GM12892 (cell line): ENCODE results near the gene TIGD3.
A peak's percentile ranks its signal among the peaks of the same experiment; 100 is the strongest.

Experiments
- DNase-seq: peaks from one replicate; pipeline ENCODE4 v3.0.0; 2011; ENCODE audit not compliant: insufficient read length
- FAIRE-seq: peaks from 2 replicates; lab custom pipeline; 2011; peaks lifted over from hg19 to GRCh38; lab: Jason Lieb, UNC
- POLR2A ChIP-seq: IDR thresholded peaks from 2 replicates; pipeline ENCODE4 v1.6.1; 2011; ENCODE audit warnings: low read depth, low read length, control low read depth
- POLR2AphosphoS5 ChIP-seq: IDR thresholded peaks from 2 replicates; pipeline ENCODE4 v1.6.1; 2011; ENCODE audit warnings: low read depth, low read length, control low read depth
- TAF1 ChIP-seq: IDR thresholded peaks from 2 replicates; pipeline ENCODE4 v1.6.1; 2011; ENCODE audit warnings: low read depth, mild to moderate bottlenecking, control low read depth, low read length, borderline replicate concordance

The TIGD3 gene

DNA sequence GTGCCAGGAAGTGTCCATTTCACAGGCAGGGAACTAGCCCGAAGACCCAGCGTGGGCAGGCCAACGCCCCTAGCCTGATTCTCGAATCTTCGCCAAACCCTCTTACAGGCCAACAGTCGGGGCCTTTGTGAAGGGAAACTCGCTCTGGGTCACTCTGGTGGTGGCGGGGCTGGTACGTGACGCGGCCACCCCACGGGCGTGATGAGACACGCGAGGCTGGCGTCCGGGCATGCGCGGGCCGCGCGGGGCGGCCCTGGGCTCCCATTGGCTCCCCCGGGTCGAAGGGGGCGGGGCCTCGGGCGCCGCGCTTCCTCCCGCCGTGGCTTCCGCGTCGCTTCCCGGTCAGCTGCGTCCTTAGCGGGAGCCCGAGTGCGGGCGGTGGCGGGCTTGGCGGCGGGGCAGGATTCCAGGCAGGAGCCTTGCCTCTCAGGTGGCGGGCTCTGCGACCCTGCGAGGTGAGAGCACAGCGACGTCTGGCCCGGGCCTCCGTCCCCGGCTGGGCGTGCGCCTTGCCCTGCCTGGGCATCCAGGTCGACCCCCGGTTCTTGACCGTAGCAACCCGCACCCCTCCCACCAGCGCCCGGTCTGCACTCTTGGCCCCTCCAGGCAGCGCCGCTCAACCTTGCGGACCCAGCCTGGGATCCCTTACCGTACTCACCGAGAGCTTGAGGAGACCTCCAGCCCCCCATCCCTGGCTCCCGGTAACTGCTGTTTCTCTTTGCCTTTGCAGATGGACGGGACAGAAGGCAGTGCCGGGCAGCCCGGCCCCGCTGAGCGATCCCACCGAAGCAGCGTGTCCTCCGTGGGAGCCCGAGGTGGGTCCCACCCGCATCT is 32.0 kb downstream of the TIGD3 start, which contains the start of gene FRMD8:
FRMD8 (plus strand) TSS at position 331 of the 834 bp plus-strand sequence; CDS start at position 731, 400 bp downstream.
- FAIRE-seq (peak; percentile 95), DNase-seq (peak; percentile 94)
- TF ChIP-seq POLR2AphosphoS5: peak; percentile 81
- TF ChIP-seq TAF1: 0 out of 2 replicates have a peak, but pooled peaks have one; percentile 42
- TF ChIP-seq POLR2A: peak; percentile 91; the same call in 1 of the 2 replicates

GRCh38 chr11:65388731-65389130 is 34.2 kb downstream of the TIGD3 start:
- DNase-seq (no peak), FAIRE-seq (peak; percentile 36)
- TF ChIP-seq POLR2A (no peak), POLR2AphosphoS5 (no peak), TAF1 (no peak)

DNA sequence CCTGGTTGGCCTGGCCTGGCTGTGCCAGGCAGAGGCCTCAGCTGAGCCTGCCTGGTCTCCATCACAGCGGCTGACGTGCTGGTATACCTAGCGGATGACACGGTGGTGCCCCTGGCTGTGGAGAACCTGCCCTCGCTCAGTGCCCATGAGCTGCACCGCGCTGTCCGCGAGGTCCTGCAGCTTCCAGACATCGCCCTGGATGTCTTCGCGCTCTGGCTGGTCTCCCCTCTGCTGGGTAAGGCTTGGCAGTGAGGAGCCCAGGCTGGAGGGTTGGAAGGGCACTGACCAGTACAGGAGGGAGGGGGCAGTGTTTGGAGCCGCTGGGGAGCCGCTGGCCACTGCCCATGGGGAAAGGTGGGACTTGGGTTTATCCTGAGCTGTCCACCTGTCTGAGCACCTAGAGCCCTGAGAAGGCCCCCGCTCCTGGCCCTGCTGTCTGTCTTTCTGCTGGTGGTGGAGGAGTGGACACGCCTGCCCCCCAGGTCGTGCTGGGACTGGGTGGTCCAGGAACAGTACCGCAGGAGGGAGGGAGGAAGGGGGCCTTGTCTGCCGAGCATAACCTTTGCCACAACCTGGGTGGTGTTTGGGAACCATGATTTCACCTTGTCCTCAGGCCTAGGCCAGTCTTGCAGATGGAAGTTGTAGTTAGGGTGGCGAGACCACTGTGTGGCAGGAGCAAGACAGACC is 34.9 kb downstream of the TIGD3 start:
- DNase-seq: no peak
- TF ChIP-seq TAF1 (no peak), POLR2AphosphoS5 (no peak), POLR2A (no peak)
- FAIRE-seq: peak; percentile 38

- DNase-seq (no peak), FAIRE-seq (peak; percentile 14)
- no peak for TF ChIP-seq POLR2A
- TF ChIP-seq POLR2AphosphoS5: no peak
- no peak for TF ChIP-seq TAF1
These were observed 35.8 kb downstream of the TIGD3 start for GRCh38 chr11:65390099-65390941.

GRCh38 chr11:65390996-65391395 is 36.4 kb downstream of the TIGD3 start:
- DNase-seq (no peak), FAIRE-seq (no peak)
- no peak for TF ChIP-seq TAF1
- no peak for TF ChIP-seq POLR2A
- no peak for TF ChIP-seq POLR2AphosphoS5

DNA sequence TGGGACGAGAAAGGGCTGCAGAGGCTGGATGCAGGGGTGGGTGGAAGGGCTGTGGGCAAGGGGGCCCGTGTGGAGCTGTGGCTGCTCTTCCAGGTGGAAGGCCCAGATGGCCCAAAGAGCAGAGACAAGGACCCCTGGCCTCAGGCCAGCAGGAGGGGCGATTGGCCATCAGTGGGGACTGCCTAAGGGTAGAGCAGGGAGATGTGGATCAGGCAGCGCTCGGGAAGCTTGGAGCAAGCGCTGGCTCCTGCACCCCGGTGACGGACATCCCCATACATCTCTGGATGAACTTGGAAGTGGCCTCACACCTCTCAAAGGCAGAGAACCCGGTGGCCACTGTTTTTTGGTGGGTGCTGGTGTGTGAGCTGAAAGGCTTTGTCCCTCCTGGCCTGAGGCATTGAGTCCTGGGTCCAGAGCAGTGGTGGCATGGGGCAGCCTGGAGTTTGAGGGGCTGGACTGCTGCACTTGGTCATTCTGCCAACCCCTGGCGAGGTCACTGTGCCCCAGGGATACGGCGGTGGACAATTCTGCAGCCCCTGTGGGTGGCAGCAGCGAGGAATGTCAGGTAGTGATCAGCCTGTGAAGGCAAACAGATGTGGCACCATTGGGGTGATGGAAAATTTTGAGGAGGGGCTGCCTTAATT is 37.8 kb downstream of the TIGD3 start:
- TF ChIP-seq POLR2AphosphoS5: no peak
- TF ChIP-seq TAF1: no peak
- no peak for TF ChIP-seq POLR2A
- DNase-seq (no peak), FAIRE-seq (no peak)

GRCh38 chr11:65392899-65393298 is 38.3 kb downstream of the TIGD3 start:
- no peak for TF ChIP-seq TAF1
- no peak for TF ChIP-seq POLR2A
- TF ChIP-seq POLR2AphosphoS5: no peak
- no peak for FAIRE-seq
- no peak for DNase-seq

DNA sequence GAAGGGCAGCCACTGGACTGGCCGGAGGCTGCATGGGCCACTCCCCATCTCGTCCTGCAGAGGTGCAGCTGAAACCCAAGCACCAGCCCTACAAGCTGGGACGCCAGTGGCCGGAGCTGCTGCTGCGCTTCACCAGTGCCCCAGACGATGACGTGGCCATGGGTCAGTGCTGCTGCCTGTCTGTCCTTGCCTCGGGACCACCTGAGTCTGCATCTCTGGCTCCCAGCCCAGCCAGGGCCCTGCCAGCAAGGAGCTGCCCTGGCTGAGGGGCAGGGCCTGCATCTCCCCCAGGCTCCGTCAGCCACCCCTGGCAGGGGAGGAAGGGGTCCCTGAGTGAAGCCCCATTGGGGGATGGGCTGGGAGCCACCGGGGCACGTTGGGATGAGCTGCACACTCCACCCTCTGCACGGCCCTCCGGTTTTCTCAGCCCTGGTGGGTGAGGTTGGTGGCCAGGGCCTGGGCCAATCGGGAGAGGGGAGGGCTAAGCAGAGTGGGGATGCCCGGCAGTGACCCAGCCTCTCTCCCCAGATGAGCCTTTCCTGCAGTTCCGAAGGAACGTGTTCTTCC is 39.0 kb downstream of the TIGD3 start:
- no peak for DNase-seq
- FAIRE-seq: no peak
- TF ChIP-seq TAF1: no peak
- no peak for TF ChIP-seq POLR2AphosphoS5
- no peak for TF ChIP-seq POLR2A

- FAIRE-seq: no peak
- TF ChIP-seq POLR2AphosphoS5 (no peak), POLR2A (no peak), TAF1 (no peak)
- DNase-seq: no peak
These were observed 39.6 kb downstream of the TIGD3 start for GRCh38 chr11:65394125-65394536.

DNA sequence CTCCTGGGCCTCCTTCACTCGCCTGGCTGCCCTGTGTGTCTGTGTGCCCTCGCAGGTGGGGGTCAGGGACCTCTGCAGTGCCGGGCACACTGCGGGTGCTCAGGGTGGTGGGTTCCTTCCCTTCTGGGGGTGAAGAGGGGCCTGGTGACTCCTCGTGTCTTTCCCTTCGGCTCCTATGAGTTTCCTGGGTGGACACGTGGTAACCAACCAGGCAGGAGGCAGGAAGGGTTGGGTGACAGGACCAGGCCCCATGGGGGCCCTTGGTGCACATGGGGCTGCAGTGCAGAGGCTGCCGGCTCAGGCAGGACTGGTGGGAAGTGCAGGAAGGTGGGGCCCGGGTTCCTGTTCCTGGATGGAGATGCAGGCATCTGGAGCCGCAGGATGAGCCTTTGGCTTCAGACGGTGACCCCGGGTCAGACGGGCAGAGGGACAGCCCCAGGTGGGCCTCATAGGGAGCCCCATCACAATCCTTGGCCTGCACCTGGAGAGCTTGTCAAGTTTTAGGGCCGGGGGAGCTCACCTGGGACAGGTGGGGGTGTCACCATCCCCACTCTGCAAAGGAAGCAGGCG is 41.5 kb downstream of the TIGD3 start:
- no peak for DNase-seq
- TF ChIP-seq POLR2AphosphoS5 (no peak), TAF1 (no peak), POLR2A (no peak)
- no peak for FAIRE-seq
